Progenitor cell of endocrine pancreas (in vitro differentiated cells): ENCODE results near the gene TESPA1. TPM values are rescaled to one million over a fixed set of nuclear protein-coding genes. Genes with fewer than 3 reads are reported as not detected.

Experiments
- DNase-seq: peaks from one replicate; pipeline ENCODE4 v3.0.0; 2021; ENCODE audit warnings: low spot score; ENCODE audit not compliant: unreplicated experiment
- H3K27ac Mint-ChIP-seq: 2 replicates; pipeline ENCODE4 v1.8.0; 2021; ENCODE audit warnings: mild to moderate bottlenecking, moderate library complexity, mixed read lengths
- H3K27me3 Mint-ChIP-seq: 2 replicates; pipeline ENCODE4 v1.8.0; 2021; ENCODE audit warnings: mixed read lengths
- H3K36me3 Mint-ChIP-seq: 2 replicates; pipeline ENCODE4 v1.8.0; 2022; ENCODE audit warnings: mixed read lengths; ENCODE audit not compliant: insufficient read depth
- H3K4me1 Mint-ChIP-seq: 2 replicates; pipeline ENCODE4 v1.8.0; 2021; ENCODE audit warnings: low read depth, mixed read lengths
- H3K4me3 Mint-ChIP-seq: 2 replicates; pipeline ENCODE4 v1.8.0; 2021; ENCODE audit warnings: low read depth, mild to moderate bottlenecking, moderate library complexity, mixed read lengths
- H3K9me3 Mint-ChIP-seq: 2 replicates; pipeline ENCODE4 v1.8.0; 2021; ENCODE audit warnings: low read depth, mixed read lengths
- CTCF ChIP-seq: fragments of 200-600 bp; sonication (generic); IDR thresholded peaks from one replicate; pipeline ENCODE4 v1.5.0; 2021; ENCODE audit warnings: antibody characterized with exemption, mild to moderate bottlenecking; ENCODE audit not compliant: unreplicated experiment
- total RNA-seq: library from RNA; stranded (reverse); gene quantifications from 2 replicates; pipeline ENCODE4 v1.2.1, GENCODE V29; 2021

The TESPA1 gene
- total RNA-seq, 1 donor from 2014 or later, result not detected

GRCh38 chr12:54981796-54982195 is 2.8 kb downstream of the TESPA1 start:
- H3K4me1 Mint-ChIP-seq, result peaks cover 2% of the 10 kb centered on the region
- no peaks in the 10 kb centered on the region for H3K36me3 Mint-ChIP-seq
- peaks cover 8% of the 10 kb centered on the region for H3K27me3 Mint-ChIP-seq
- no peak for TF ChIP-seq CTCF
- no peak for DNase-seq
- no peaks in the 10 kb centered on the region for H3K9me3 Mint-ChIP-seq
- no peak overlapping the region for H3K4me3 Mint-ChIP-seq
- H3K27ac Mint-ChIP-seq, result no peak overlapping the region

GRCh38 chr12:54980341-54980740 is 4.2 kb downstream of the TESPA1 start:
- no peak for TF ChIP-seq CTCF
- H3K4me1 Mint-ChIP-seq, result peaks cover 9% of the 10 kb centered on the region
- H3K36me3 Mint-ChIP-seq, result no peaks in the 10 kb centered on the region
- DNase-seq, result no peak
- H3K27ac Mint-ChIP-seq, result no peak overlapping the region
- peaks cover 8% of the 10 kb centered on the region for H3K27me3 Mint-ChIP-seq
- no peaks in the 10 kb centered on the region for H3K9me3 Mint-ChIP-seq
- no peak overlapping the region for H3K4me3 Mint-ChIP-seq

GRCh38 chr12:54977857-54978256 is 6.7 kb downstream of the TESPA1 start:
- Mint-ChIP-seq H3K9me3 (no peaks in the 10 kb centered on the region), H3K36me3 (no peaks in the 10 kb centered on the region), H3K27me3 (peaks cover 6% of the 10 kb centered on the region), H3K4me1 (peaks cover 9% of the 10 kb centered on the region), H3K27ac (no peak overlapping the region), H3K4me3 (no peak overlapping the region)
- DNase-seq, result no peak
- no peak for TF ChIP-seq CTCF

GRCh38 chr12:54977155-54977554 is 7.4 kb downstream of the TESPA1 start:
- no peak for DNase-seq
- H3K4me1 Mint-ChIP-seq, result peaks cover 11% of the 10 kb centered on the region
- TF ChIP-seq CTCF, result no peak
- no peak overlapping the region for H3K4me3 Mint-ChIP-seq
- H3K27me3 Mint-ChIP-seq, result peaks cover 6% of the 10 kb centered on the region
- no peaks in the 10 kb centered on the region for H3K9me3 Mint-ChIP-seq
- no peaks in the 10 kb centered on the region for H3K36me3 Mint-ChIP-seq
- no peak overlapping the region for H3K27ac Mint-ChIP-seq

- Mint-ChIP-seq H3K4me1 (peaks cover 11% of the 10 kb centered on the region), H3K27me3 (peaks cover 6% of the 10 kb centered on the region), H3K36me3 (no peaks in the 10 kb centered on the region), H3K27ac (no peak overlapping the region), H3K4me3 (no peak overlapping the region), H3K9me3 (no peaks in the 10 kb centered on the region)
- DNase-seq, result no peak
- TF ChIP-seq CTCF, result no peak
Observed at GRCh38 chr12:54975875-54976274, 8.7 kb downstream of the TESPA1 start.
